Renal pelvis (tissue), 4 donors: ENCODE measurements around the gene PCIF1. TPM values are rescaled to one million over a fixed set of nuclear protein-coding genes. Genes with fewer than 3 reads are reported as not detected.
"Not testable (repeated sequence)": the region's sequence is repeated elsewhere in the genome, so short reads cannot be mapped to it uniquely, and the experiment has no call there.

Source experiments
- DNase-seq: peaks from one replicate; pipeline ENCODE4 v3.0.0-alpha.2; 2013
- polyA plus RNA-seq, 3 donors: library from polyadenylated mRNA; unstranded; fragments of 120-200 nt; gene quantifications; one replicate each; pipeline ENCODE4 v1.2.1, GENCODE V29; 2013; ENCODE audit not compliant: insufficient read length in 3 of 3

The PCIF1 gene
- polyA plus RNA-seq, 3 donors = 46.1 to 56.9 (median 53.1) TPM

DNA sequence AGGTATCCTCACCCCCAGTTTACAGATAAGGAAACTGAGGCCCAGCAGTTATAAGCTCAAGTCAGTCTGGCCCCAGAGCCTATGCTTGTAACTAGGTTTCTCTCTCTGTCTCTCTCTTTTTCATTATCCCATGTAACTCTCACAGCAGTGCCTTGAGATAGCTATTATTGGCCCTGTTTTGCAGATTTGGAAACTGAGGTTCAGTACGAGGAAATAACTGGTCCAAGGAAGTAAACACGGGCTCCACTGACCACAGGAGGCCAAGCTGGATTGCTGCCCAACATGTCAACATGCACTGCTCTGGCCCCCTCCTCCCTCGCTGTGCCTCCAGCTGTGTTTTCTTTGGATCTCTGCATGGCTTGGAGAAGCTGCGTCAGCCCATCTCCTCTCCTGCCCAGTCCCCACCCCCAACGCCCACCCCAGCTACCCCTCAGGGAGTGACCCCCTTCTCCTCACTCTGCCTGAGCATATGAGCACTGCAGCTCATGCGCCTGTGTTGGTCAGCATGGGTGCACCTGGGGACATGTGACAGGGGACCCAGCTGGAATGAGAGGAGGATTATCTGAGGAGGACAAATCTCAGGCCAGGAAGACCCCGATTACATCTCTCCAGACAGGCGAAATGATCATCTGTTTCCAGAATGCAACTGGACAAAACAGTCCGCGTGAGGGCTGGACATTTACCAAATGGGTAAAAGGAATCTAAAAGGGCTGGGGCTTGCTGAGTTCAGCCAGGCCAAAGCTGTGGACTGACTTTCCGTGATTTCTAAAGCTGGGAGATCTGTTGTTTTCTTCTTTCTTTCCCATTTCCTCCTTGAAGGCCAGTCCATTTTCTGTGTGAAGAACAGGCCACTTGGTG, 14.7 kb upstream of the PCIF1 start:
- DNase-seq = peak; percentile 73

DNA sequence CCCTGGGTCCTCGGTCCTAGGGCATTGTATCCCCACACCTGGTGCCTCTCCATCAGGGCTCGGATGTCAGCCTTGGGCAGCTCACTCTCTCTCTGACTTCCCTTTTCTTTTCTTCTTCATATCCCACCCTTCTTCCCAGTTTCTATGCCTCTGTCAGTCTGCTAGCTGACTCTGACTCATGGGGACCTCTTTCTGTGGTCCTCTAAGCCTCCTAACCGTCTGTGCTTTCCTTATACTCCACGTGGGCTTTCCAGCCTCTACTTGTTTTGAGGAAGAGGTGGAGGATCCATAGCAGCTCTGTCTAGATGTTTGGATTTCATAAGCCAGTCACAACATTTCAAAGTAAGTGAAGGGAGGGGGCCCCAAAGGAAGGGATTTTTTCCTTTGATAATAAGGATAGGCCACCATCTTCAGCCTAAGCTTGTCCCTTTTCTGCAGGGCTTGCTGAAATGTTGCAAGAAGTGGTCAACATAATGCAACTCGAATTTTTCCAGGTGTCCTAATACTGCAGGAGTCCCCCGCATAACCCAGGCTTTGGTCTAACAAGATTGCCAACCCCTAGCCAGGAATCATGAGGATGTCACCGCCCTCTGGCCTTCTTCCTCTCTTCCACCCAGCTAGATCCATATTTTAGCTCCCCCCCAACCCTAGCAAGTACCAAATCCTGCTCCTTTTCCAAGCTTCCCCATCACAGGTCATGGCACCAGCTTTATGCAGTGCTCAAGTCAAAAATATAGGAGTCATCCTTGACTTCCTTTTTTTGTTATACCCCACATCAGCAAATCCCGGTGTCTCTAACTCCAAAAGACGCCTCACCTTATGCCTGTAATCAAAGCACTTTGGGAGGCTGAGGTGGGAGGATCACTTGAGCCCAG, 13.8 kb upstream of the PCIF1 start:
- no peak for DNase-seq

DNA sequence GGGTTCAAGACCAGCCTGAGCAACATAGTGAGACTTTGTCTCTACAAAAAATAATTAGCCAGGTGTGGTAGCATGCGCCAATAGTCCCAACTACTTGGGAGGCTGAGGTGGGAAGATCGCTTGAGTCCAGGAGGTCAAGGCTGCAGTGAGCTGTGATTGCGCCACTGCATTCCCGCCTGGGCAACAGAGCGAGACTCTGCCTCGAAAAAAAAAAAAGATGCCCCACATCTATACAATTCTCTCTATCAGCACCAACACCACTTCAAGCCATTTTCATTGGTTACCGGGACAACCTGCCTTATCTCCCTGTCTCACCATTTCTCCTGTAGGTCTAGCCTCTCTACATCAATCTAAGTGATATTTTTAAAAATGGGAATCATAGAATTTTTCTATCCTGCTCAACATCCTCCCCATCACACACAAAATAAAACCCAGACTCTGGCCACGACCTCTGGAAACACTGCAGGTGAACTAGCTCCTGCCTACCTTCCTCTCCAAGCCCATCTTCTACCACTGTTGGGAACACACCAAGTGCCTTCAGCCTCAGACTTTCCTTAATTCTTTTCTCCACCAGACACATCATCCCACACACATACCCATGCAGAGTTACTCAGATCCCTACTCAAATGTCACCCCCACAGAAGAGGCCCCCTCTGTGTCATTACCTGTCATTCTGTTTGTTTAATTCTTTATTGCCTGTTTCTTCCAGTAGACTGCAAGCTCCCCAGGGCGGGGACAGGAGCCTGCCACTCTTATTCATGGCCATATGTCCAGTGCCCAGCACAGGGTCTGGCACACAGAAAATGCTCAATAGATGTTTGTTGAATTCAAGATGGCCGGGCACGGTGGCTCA, 12.9 kb upstream of the PCIF1 start:
- peak; percentile 23 for DNase-seq

DNA sequence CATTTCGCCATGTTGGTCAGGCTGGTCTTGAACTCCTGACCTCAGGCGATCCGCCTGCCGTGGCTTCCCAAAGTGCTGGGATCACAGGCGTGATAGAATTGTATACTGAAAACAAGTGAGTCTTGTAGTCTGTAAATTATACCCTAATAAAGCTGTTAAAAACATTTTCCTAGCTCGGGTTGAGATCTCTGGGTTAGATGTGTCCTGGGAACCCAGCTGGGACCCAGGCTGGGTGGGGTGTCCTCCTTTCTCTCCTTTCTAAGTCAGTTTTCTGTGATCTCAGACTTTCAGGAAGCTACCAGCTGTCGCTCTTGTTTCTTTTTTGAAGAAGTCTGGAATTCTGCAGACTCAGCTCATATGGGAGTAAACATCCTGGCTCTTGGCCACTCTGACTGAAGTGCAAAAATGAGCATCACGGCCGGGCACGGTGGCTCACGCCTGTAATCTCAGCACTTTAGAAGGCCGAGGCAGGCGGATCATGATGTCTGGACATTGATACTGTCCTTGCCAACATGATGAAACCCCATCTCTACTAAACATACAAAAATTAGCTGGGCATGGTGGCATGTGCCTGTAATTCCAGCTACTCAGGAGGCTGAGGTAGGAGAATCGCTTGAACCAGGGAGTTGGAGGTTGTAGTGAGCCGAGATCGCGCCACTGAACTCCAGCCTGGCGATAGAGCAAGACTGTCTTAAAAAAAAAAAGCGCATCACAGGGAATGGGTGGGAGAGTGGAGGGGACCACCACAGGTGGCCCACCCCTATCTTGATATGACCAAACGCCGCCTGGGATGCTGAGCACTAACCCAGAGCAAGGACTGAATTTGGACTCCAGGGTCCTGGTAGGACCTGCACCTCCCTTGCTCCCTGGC, 9.9 kb upstream of the PCIF1 start:
- DNase-seq = peak; percentile 57

DNA sequence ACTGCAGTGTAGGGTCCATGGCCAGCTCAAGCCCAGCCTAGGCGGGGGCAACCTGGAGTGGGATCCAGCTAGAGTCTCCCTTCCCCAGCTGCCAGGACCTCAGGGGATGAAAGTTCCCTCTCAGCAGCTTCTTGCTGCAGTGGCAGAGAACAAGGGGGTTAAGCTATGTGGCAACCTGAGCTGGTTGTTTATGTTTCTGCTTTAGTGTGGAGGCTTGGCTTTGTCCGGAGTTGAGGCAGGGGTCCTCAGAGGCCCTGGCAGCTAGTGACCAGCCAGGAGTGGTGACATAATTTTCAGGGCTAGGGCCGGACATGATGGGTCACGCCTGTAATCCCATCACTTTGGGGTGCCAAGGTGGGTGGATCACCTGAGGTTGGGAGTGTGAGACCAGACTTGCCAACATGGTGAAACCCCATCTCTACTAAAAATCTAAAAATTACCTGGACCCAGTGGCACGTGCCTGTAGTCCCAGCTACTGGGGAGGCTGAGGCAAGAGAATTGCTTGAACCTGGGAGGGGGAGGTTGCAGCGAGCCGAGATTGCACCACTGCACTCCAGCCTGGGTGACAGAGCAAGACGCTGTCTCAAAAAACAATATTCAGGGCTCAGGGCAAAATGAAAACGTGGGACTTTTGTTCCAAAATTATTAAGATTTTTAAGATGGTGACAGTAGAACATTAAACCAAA, 8.5 kb upstream of the PCIF1 start:
- DNase-seq = peak; percentile 27

DNA sequence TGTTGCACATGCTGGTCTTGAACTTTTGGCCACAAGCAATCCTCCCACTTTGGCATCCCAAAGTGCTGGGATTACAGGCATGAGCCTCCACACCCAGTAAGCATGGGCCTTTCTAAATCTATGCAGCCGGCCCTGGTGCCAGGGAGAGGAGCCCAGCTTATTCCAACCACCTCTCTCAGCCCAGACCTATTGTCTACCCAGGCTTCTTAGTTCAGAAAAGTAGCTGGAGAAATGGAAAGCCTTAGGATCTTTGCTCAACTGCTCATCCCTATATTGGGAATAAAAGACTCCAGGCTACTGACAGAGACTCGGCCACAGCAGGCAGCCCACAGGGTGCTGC, 7.8 kb upstream of the PCIF1 start:
- no peak for DNase-seq

DNA sequence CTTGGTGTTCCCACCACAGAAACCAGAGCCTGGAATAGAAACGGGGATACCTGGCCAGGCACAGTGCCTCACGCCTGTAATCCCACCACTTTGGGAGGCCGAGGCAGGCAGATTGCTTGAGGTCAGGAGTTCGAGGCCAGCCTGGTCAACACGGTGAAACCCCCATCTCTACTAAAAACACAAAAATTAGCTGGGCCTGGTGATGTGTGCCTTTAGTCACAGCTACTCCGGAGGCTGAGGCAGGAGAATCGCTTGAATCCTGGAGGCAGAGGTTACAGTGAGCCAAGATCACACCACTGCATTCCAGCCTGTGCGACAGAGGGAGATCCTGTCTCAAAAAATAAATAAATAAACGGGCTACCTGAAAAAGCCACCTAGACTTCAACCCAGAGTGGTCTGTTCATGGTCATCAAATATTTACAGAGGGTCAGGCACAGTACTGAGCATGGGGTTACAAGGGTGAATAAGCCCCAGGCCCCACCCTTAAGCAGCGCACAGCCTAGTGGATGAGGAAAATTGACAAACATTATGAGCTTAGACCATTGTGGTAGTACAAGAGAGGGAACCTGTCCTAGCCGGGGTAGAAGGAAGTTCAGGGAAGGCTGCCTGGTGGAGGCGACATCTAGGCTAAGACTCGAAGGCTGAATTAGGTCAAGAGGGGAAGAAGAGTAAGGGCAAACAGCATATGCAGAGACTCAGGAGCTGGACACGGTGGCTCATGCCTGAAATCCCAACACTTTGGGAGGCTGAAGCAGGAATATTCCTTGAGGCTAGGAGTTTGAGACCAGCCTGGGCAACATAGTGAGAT, 7.2 kb upstream of the PCIF1 start:
- no peak for DNase-seq

DNA sequence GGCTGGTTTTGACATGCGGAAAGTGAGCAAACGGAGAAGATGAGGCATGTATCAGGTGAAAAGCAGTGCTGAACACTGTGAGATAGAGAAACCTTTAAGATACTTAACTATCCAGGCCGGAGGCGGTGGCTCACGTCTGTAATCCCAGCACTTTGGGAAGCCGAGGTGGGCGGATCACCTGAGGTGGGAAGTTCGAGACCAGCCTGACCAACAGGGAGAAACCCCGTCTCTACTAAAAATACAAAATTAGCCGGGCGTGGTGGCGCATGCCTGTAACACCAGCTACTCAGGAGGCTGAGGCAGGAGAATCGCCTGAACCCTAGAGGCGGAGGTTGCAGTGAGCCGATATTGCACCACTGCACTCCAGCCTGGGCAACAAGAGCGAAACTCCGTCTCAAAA, 2.8 kb upstream of the PCIF1 start:
- not testable (repeated sequence) for DNase-seq

DNA sequence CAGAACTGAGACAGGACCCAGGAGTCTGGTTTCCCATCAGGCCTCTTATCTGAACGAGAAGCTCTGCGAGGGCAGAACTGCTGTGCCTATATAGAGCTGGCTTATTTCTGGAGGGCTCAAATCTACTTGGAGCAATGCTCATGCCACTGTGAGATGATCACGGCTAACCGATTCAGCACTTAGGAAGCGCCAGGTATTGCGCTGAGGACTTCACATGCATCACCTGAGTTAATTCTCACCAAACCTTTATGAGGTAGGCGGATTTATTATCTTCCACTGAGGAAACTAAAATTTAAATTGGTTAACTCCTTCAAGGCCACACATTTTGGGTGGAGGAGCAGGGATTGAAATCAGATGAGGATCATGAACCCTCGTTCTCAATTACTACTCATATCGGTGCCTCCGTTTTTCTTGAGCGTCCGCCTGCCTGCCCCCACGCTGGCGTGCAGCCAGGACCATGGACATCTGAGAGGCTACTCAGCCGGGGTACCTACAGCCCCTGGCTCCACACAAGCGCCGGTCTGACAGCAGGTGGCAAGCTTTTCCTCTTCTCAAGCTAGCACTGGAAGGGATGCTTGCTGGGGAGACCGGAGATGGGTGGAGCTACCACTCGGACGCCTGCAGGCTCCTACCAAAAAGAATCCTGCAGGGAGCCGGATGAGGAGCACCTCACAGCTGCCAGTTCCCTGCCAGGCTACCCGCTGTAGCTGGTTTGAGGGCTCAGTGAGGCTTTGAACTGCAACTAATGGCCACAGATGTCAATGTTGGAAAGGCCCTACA, 1.0 kb upstream of the PCIF1 start:
- peak; percentile 77 for DNase-seq

DNA sequence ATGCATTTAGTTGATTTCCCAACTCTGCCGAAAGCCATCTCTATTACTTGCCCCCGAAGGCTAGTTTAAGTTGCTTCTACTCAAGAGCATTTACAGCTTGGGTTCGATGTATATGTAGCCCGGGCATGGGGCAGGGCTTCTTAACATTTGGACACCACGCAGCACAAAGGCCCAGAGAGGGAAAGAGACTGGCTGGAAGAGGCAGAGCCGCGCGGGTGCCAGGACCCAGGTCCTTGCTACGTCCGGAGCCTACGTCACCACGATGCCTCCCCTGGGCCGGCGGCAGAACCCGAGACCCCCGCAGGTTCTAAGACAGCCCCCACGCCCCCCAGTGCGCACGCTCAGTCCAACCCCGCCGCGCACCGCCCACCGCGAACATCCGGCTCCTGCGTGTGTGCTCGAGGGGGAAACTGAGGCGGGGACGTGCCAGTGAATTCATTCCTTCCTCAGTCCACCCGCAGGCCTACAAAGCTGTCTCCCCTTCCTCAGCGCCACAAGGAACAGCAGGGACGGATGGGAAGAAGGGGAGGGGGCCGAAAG, 367 bp upstream of the PCIF1 start:
- DNase-seq = peak; percentile 61

DNA sequence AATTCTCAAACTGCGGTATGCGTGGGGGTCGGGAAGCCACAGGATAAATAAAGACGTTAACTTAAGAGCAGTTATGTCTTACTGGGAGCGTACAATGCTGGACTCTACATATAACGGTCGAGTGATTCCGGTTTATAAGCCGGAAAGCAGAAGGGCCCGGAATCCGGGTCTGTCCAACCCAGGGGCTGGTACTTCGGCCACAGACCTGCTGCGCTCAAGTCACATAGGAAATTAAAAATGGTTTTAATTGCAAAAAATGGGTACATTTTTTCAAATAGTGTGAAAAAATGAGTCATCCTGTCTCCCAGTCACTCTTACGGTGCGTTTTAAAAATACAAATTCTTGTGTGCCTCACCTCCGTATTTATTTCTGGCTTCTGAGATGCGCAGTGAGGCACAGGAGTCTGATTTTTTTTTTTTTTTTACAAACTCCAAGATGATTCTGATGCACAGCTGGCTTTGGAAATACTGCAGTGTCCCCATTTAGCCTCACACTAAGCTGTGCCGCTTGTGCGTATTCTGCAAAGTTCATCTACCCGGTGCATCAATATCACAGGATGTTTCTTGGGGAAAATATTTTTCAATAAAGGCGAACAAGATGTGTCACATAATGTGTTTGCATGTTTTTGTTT, 1.0 kb downstream of the PCIF1 start:
- DNase-seq = no peak

DNA sequence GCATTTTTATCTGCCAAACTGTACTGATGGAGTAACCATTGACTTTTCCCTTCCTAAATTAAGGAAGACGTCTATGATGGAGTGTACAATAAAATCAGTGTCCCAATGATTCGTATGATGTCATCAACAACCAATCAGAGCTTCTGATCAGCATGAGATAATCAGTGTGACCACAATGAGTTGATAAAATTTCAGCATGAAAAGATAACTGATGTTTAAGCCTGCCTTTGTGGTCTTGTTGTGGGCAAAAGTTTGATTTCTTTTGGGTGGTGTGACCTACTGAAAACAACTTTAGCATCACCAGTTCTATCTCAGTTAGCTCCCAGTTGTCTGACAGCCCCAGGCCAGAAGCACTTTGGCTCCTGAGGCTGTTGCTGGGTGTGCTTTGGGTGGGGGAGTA, 3.3 kb downstream of the PCIF1 start:
- no peak for DNase-seq

DNA sequence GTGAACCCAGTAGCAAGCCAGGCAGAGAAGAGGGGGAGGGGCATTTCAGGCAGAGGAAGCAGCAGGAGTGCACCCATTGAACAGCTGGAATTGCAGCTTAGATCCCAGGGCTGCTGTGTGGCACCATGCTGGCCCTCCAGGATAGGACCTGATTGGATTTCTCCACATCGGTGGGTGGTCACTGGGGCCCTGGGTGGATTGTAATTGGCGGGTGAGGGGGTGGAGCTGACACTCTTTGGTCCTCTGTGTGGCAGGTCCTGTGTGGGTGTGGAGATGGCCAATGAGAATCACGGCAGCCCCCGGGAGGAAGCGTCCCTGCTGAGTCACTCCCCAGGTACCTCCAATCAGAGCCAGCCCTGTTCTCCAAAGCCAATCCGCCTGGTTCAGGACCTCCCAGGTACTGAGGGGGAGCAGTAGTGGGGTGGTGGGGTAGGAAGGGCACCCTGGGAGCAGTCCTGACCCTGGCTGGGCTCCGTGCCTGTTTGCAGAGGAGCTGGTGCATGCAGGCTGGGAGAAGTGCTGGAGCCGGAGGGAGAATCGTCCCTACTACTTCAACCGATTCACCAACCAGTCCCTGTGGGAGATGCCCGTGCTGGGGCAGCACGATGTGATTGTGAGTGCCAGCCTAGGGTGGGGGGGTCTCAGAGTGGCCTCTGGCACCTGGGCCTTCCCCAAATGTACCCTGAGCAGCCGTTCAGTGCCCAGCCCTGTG, 4.4 kb downstream of the PCIF1 start:
- DNase-seq = no peak

DNA sequence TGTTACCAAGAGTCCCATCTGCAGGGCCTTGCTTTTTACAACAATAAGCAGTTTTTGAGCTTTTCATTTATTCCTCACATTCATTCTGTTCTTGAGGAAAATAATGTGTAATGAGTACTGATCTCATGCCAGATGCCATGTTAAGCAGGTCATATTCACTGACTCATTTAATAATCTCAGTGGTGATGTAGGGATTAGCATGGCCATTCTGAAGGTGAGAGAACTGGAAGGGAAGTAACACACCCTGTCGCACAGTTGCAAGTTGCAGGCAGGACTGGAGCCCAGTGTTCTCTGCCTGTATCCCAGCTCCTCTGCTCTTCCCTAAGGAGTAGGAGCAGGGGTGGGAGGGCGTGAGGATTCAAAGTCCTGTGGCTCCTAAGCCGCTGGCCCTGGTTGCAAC, 5.6 kb downstream of the PCIF1 start:
- no peak for DNase-seq

DNA sequence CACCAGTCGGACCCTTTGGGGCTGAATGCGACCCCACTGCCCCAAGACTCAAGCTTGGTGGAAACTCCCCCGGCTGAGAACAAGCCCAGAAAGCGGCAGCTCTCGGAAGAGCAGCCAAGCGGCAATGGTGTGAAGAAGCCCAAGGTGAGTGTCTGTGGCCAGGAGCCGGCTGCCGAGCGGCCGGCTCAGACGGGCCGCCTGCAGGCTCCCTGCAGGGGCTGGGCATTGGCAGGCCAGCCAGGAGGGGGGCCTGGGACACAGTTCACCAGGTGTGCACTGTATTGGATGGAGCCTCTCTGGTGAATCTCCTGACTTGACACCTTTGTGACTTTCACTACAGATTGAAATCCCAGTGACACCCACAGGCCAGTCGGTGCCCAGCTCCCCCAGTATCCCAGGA, 6.0 kb downstream of the PCIF1 start:
- DNase-seq = no peak

DNA sequence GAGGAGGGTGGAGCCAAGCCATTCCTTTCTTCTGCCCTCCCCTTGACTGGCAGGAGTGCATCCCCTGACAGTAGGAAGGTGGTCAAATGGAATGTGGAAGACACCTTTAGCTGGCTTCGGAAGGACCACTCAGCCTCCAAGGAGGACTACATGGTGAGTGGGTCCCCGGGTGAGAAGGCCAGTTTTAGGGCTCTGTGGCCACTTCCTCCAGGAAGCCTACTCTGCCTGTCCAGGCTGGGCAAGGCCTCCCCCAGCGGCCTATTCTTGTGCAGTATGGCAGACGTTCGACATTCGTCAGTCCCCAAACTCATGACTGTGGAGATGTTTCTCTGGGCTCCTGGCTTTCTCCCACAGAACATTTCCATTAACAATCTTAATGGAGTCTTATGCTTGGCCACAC, 9.1 kb downstream of the PCIF1 start:
- DNase-seq = no peak
